ENCODE data around the gene IPO8. TPM values are rescaled to one million over a fixed set of nuclear protein-coding genes. Genes with fewer than 3 reads are reported as not detected.

The IPO8 gene
- total and polyA plus RNA-seq, 2 of the 8 experiments (the other 6 are each of a cell fraction or from before 2014, with no cell fraction given): 7.2 to 59.8 TPM

GRCh38 chr12:30691122-30691879, 4.4 kb downstream of the IPO8 start (continued):
- TF ChIP-seq CHD7 (IDR thresholded peaks at IDR 0.05; ENCODE audit: insufficient replicate concordance, low read length): no peak
- TF ChIP-seq POU5F1 (IDR thresholded peaks at IDR 0.05; ENCODE audit: low read depth, low read length): no peak
- TF ChIP-seq SP1 (IDR thresholded peaks at IDR 0.05; ENCODE audit: low read depth, low read length): no peak
- TF ChIP-seq HDAC2 (IDR thresholded peaks at IDR 0.05; ENCODE audit: borderline replicate concordance in 1 of 2, low read depth in 2 of 2, low read length in 2 of 2): no peak
- no peak for TF ChIP-seq CTBP2 (IDR thresholded peaks at IDR 0.05; ENCODE audit: borderline replicate concordance, insufficient read depth, insufficient read length, low read length)
- no peak for TF ChIP-seq SP4 (IDR thresholded peaks at IDR 0.05; ENCODE audit: low read length)
- no peak for TF ChIP-seq CREB1 (IDR thresholded peaks at IDR 0.05)
- no peak for TF ChIP-seq CEBPB (IDR thresholded peaks at IDR 0.05; ENCODE audit: low read depth, low read length)
- TF ChIP-seq CBX5 (IDR thresholded peaks at IDR 0.05; ENCODE audit: low read depth, low read length): no peak
- no peak for TF ChIP-seq MAFK (IDR thresholded peaks at IDR 0.05; ENCODE audit: low read depth, low read length)
- no peak for TF ChIP-seq BACH1 (IDR thresholded peaks at IDR 0.05; ENCODE audit: low read length)
- no peak for TF ChIP-seq BRCA1 (IDR thresholded peaks at IDR 0.05; ENCODE audit: low read depth, low read length)
